Measurements from ENCODE around the gene SOX10. TPM values are rescaled to one million over a fixed set of nuclear protein-coding genes. Genes with fewer than 3 reads are reported as not detected.
"Not testable (repeated sequence)": the region's sequence is repeated elsewhere in the genome, so short reads cannot be mapped to it uniquely, and the experiment has no call there.

The SOX10 gene
- total RNA-seq, 4 donors from 2014 or later: 59.9 to 94.0 (median 84.2) TPM

DNA sequence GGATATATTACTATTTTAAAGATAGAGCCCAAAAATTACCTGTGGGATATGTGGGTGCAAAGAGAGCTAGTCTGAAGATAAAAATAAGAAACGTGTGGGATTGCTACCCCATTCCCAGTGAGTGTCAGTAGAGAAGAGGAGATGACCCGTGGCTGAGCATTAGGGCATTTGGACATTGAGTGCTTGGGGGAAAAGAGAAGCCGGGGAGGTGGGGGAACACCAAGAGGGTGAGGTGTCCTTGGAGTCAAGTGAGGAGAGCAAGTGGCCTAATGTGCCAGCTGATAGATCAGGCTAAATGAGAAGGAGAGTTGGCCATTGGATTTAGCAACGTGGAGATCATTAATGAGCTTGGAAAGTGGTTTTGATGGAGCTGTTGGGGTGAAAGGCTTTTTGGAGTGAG, 29.7 kb downstream of the SOX10 start:
- Histone ChIP-seq H3K9me3 (no peaks in the 10 kb centered on the region), H3K4me3 (peak overlapping the region; percentile 60 to 92 (median 71)), H3K36me3 (peaks cover 0 to 42% (median 19%) of the 10 kb centered on the region in 3 donors), H3K27ac (no peak overlapping the region), H3K4me1 (peaks cover 0 to 47% (median 14%) of the 10 kb centered on the region in 4 donors), H3K27me3 (no peaks in the 10 kb centered on the region)
- 63 to 67% methylated on average over 4 of the region's 4 CpGs for WGBS, 2 donors
- no peak for DNase-seq (ENCODE audit: low spot score in 2 of 2)
- TF ChIP-seq EP300 (IDR thresholded peaks at IDR 0.05): no peak
- TF ChIP-seq, protein P1, sequence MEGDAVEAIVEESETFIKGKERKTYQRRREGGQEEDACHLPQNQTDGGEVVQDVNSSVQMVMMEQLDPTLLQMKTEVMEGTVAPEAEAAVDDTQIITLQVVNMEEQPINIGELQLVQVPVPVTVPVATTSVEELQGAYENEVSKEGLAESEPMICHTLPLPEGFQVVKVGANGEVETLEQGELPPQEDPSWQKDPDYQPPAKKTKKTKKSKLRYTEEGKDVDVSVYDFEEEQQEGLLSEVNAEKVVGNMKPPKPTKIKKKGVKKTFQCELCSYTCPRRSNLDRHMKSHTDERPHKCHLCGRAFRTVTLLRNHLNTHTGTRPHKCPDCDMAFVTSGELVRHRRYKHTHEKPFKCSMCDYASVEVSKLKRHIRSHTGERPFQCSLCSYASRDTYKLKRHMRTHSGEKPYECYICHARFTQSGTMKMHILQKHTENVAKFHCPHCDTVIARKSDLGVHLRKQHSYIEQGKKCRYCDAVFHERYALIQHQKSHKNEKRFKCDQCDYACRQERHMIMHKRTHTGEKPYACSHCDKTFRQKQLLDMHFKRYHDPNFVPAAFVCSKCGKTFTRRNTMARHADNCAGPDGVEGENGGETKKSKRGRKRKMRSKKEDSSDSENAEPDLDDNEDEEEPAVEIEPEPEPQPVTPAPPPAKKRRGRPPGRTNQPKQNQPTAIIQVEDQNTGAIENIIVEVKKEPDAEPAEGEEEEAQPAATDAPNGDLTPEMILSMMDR (IDR thresholded peaks at IDR 0.05): no peak
- no peak for TF ChIP-seq POLR2A (IDR thresholded peaks at IDR 0.05)

DNA sequence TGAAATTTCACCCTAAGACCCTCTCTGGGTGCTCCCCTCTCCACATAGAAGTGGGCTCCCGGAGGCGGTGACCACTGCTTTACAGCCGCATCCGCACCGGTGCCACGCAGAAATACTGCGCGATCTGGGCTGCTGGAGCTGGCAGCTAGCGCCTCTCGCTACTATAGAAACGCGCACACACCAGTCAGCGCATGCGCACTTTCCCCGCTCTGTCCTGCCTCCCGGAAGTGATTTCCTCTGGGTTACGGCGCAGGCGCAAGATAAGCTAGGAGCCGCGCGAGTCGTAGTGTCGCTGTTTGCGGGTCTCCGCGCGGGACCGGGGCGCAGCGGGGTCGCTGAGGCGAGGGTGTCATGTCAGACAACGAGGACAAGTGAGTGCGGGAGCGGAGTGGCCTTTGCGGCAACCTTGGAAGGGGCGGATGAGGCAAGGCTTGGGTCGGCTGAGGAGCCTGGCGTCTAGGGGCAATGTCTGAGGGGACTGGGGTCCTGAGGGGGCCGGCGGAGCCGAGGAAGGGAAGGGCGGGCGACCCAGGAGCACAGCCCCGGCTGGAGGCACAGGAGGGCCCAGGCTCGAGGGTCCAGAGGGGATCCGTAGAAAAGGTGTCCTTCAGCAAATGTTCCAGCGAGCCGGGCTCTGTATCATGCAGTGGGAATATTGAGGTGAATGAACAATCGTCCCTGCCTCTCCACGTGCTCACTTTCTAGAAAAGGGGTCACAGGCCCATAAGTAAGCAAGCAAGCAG, 30.7 kb downstream of the SOX10 start, which contains the start of the genes C22orf23 and POLR2F:
Gene C22orf23 (minus strand): TSS at position 165 of the 743 bp plus-strand sequence. CDS start 452 bp downstream, outside the sequence.
Gene POLR2F (plus strand): TSS at position 263 of the 743 bp plus-strand sequence. CDS start 89 bp downstream, at position 352.
- DNase-seq (ENCODE audit: low spot score in 2 of 2): peak; percentile 90 to 92
- H3K36me3 ChIP-seq: peaks cover 0 to 31% (median 8%) of the 10 kb centered on the region in 3 donors
- WGBS, 2 donors: 1% methylated on average over 39 to 40 of the region's 52 CpGs
- TF ChIP-seq POLR2A (IDR thresholded peaks at IDR 0.05): peak in 1 of 2 donors; percentile 61
- TF ChIP-seq, protein P1 (IDR thresholded peaks at IDR 0.05): no peak
- TF ChIP-seq EP300 (IDR thresholded peaks at IDR 0.05): peak; percentile 71 to 90
- peak within 1 kb of the TSS in 3 of 4 donors; percentile 36 to 87 (median 79) for H3K27ac ChIP-seq
- no peaks in the 10 kb centered on the region for H3K9me3 ChIP-seq
- peaks cover 0 to 47% (median 14%) of the 10 kb centered on the region in 4 donors for H3K4me1 ChIP-seq
- no peaks in the 10 kb centered on the region for H3K27me3 ChIP-seq
- H3K4me3 ChIP-seq: peak within 1 kb of the TSS; percentile 60 to 92 (median 71)

DNA sequence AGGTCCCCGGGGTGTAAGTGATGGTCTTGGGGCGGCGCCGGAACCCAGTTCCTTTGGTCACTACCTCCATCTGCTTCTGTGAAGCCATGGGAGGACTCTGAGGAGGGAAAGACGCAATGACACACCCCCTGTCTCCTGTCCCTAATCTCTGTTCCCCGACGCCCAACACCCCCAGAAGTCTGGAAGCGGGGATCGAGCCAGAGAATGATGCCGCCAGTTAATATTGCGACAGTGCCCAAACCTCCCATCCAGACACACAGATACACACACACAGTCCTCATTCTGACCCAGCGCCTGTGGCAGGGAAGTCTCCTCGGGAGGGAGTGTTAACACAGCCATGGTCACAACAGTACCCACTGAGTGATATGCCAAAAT, 31.3 kb downstream of the SOX10 start:
- peaks cover 0 to 25% (median 7%) of the 10 kb centered on the region in 3 donors for H3K36me3 ChIP-seq
- no peaks in the 10 kb centered on the region for H3K9me3 ChIP-seq
- no peak for TF ChIP-seq EP300 (IDR thresholded peaks at IDR 0.05)
- no peak for TF ChIP-seq POLR2A (IDR thresholded peaks at IDR 0.05)
- TF ChIP-seq, protein P1 (IDR thresholded peaks at IDR 0.05): no peak
- 0 to 1% methylated on average over 13 of the region's 13 CpGs for WGBS, 2 donors
- no peaks in the 10 kb centered on the region for H3K27me3 ChIP-seq
- H3K4me3 ChIP-seq: peak overlapping the region; percentile 60 to 92 (median 71)
- peaks cover 0 to 47% (median 14%) of the 10 kb centered on the region in 4 donors for H3K4me1 ChIP-seq
- H3K27ac ChIP-seq: peak overlapping the region in 2 of 4 donors; percentile 36 to 87
- DNase-seq (ENCODE audit: low spot score in 2 of 2): peak in 1 of 2 donors; percentile 22

DNA sequence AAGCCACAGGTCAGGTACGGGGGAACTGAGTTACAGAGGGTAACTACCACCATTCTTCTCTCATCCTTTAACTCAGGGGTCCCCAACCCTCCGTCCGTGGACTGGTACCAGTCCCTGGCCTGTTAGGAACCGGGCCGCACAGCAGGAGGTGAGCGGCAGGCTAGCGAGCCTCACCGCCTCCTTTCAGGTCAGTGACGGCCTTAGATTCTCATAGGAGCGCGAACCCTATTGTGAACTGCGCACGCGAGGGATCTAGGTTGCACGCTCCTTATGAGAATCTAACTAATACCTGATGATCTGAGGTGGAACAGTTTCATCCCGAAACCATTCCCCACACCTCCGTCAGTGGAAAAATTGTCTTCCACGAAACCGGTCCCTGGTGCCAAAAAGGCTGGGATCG, 31.7 kb downstream of the SOX10 start:
- Histone ChIP-seq H3K4me3 (peak overlapping the region; percentile 60 to 92 (median 71)), H3K27ac (peak overlapping the region in 1 of 4 donors; percentile 87), H3K36me3 (peaks cover 0 to 21% (median 7%) of the 10 kb centered on the region in 3 donors), H3K4me1 (peaks cover 0 to 45% (median 14%) of the 10 kb centered on the region in 4 donors)
- not testable (repeated sequence) for DNase-seq (ENCODE audit: low spot score in 2 of 2); H3K9me3 ChIP-seq; H3K27me3 ChIP-seq
- 8 to 13% methylated on average over 17 of the region's 20 CpGs for WGBS, 2 donors

DNA sequence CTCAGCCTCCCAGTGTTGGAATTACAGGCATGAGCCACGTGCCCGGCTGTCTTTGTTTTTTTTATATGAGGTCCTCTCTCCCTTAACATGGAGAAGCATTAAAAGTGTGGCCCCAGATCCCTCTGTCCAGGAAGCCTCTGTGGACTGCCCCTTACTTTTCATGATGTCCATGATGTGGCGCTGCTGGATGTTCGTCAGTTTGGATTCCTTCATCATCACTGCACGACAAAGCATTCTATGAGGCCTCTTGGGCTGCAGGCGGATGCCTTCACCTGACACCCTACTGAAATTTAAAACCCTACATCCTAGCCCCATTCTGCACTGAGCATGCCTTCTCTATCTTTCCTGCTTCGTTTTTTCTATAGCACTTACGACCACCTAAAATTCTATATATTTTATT, 33.0 kb downstream of the SOX10 start:
- WGBS, 2 donors: 54 to 62% methylated on average over 8 of the region's 8 CpGs
- TF ChIP-seq, protein P1 (IDR thresholded peaks at IDR 0.05): no peak
- TF ChIP-seq EP300 (IDR thresholded peaks at IDR 0.05) (no peak), POLR2A (IDR thresholded peaks at IDR 0.05) (no peak)

DNA sequence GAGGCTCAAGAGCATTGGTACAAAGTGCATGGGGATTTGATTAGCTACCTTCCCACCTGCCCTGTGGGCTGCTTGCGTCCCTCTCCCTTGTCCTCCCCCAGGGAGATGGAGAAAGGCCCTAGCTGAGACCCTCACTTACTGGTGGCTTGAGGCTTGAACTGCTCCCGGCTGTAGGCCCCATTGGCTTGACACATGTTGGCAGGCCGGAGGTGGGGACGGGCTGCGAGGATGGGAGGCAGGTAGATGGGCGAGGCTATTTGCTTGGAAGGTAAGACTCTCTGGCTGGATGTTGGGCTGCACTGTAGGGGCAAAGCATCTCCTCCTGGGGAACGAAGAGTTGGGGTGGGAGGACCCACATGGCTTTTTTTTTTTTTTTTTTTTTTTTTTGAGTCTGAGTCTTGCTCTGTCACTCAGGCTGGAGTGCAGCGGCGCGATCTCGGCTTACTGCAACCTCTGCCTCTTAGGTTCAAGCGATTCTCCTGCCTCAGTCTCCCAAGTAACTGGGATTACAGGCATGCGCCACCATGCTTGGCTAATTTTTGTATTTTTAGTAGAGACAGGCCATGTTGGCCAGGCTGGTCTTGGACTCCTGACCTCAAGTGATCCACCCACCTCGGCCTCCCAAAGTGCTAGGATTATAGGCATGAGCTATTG, 37.1 kb downstream of the SOX10 start:
- not testable (repeated sequence) for H3K9me3 ChIP-seq; H3K4me1 ChIP-seq; DNase-seq (ENCODE audit: low spot score in 2 of 2); H3K4me3 ChIP-seq; H3K27ac ChIP-seq; H3K27me3 ChIP-seq
- peaks cover 0 to 16% (median 0%) of the 10 kb centered on the region in 3 donors for H3K36me3 ChIP-seq
- 91 to 94% methylated on average over 14 of the region's 14 CpGs for WGBS, 2 donors

More for the DNA sequence above, 33.0 kb downstream of the SOX10 start:
- no peak overlapping the region for H3K27ac ChIP-seq
- H3K4me1 ChIP-seq: peaks cover 0 to 36% (median 14%) of the 10 kb centered on the region in 4 donors
- H3K36me3 ChIP-seq: peaks cover 0 to 8% (median 0%) of the 10 kb centered on the region in 3 donors
- no peak for DNase-seq (ENCODE audit: low spot score in 2 of 2)
- H3K27me3 ChIP-seq: no peaks in the 10 kb centered on the region
- H3K9me3 ChIP-seq: no peaks in the 10 kb centered on the region
- no peak overlapping the region for H3K4me3 ChIP-seq

DNA sequence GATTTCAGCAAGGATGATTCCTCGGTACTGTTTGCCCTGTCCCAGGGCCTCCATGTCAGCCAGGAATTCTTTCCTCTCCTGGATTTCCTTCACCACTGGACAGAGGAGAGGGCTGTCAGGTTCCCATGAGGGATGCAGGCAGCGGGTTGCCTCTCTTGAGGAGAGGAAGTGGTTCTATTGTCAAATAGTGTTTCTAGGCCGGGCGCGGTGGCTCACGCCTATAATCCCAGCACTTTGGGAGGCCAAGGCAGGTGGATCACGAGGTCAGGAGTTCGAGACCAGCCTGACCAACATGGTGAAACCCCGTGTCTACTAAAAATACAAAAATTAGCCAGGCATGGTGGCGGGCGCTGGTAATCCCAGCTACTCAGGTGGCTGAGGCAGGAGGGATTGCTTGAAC, 39.9 kb downstream of the SOX10 start:
- WGBS, 2 donors: 91 to 94% methylated on average over 11 of the region's 11 CpGs
- H3K9me3 ChIP-seq; H3K27me3 ChIP-seq; H3K4me1 ChIP-seq; DNase-seq (ENCODE audit: low spot score in 2 of 2); H3K27ac ChIP-seq; H3K4me3 ChIP-seq: not testable (repeated sequence)
- peaks cover 0 to 43% (median 8%) of the 10 kb centered on the region in 3 donors for H3K36me3 ChIP-seq

Data from tibial nerve (tissue), 4 donors.